RWPE1 (cell line): ENCODE data around the gene FOXA1.

Source experiments
- CTCF ChIA-PET: fragments of 350-600 bp; sonication (Branson Sonifier 250); formaldehyde crosslinking; extraction: SDS; loops from one replicate; lab custom pipeline; 2021; lab: Yijun Ruan, JAX
- POLR2A ChIA-PET: fragments of 400-600 bp; formaldehyde crosslinking; extraction: SDS; loops from one replicate; lab custom pipeline; 2020; ENCODE audit warnings: antibody characterized with exemption; ENCODE audit not compliant: low non-redundant PET; lab: Yijun Ruan, JAX
- DNase-seq: peaks from one replicate; pipeline ENCODE4 v3.0.0; 2012; ENCODE audit warnings: low spot score
- H3K27ac ChIP-seq: fragments of 450-650 bp; 2 replicates; pipeline ENCODE4 v1.5.1; 2017
- CTCF ChIP-seq: fragments of 450-650 bp; conservative IDR thresholded peaks from 2 replicates; pipeline ENCODE4 v1.5.1; 2017; ENCODE audit warnings: low read depth, mild to moderate bottlenecking

FOXA1 gene

GRCh38 chr14:37587131-37587803 lies 7.8 kb downstream of the FOXA1 start:
- POLR2A ChIA-PET = no interaction called here
- H3K27ac ChIP-seq = no peak overlapping the region

DNA sequence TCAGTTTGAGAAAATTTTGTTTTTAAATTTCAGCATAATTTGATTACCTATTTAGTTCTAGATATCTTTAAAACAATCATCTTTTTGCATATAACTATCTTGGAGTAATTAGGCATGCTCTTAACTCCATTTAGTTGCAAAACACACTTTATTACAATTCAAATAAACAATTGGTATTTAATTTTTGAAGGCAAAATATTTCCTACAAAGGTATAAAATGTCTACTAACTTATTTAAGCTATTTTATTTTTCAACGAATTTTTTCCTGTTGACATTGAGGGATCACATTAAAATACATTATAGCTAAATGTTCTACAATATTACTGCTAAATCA lies 8.3 kb downstream of the FOXA1 start:
- H3K27ac ChIP-seq = no peak overlapping the region
- DNase-seq = no peak
- POLR2A ChIA-PET = no interaction called here
- TF ChIP-seq CTCF = no peak
- CTCF ChIA-PET = interaction anchor here (1.1 kb wide), 1 partner anchor 175 kb away, joined by 5 read pairs; no protein-coding TSS in a partner anchor

More at GRCh38 chr14:37587131-37587803, 7.8 kb downstream of the FOXA1 start:
- CTCF ChIA-PET = interaction anchor here (1.1 kb wide), 1 partner anchor 176 kb away, joined by 5 read pairs; no protein-coding TSS in a partner anchor
- TF ChIP-seq CTCF = no peak
- no peak for DNase-seq

DNA sequence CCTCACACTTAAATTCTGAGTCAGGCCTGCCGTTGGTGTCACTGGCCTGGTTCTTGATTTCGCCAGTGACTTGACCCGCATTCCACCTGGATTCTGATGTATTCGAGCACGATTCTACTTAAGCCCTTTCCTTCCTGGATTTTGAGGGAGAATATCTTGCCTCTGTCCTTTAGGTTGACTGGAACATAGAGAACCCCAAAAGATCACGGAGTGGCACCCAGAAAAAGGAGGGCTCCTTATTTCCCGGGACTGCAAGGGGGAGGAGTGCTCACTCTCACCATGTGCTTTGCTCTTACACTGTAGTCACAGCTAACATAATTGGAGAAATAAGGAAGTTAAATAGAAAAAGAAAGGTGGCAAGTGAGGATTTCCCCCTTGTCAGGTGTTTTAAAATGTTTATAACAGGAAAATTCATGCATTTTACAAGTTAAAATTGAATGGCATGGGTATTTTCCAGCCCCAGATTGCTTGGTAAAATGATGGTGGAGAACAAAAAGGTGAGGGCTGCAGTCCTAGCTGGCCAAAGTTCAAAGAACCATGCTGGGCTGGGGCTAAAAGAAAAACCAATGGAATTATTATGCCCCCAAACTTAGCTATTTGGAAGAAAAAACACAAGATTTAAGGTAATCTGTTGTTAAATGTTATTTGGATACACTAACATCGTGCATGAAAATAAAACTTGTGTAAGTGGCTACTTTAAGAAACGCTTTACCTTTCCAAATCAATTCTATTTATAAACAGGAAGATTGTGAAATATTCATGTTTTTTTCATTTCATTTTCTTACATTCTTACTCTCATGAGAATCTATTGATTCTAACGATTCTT lies 8.9 kb downstream of the FOXA1 start:
- DNase-seq = no peak

DNA sequence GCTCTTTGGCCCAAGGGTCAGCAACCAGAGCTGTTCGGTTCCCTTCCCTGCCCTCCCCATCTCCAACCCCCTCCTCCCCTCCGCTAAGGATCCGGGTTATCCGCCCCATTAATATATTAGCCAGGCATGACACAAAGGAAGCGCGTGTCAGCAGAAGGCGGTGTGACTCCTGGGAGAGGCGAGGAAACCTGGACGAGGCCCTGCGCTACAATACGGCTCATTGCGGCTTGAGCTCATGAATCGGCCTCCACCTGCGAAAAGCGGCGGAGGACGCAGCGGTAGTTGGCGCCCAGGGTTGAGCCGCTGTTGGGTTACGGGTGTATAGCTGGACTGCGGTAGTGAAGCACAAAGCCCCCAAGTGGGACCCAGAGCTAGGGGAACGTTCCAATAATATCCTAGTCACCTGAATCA lies 9.9 kb downstream of the FOXA1 start:
- ChIA-PET CTCF (no interaction called here), POLR2A (no interaction called here)
- TF ChIP-seq CTCF = no peak
- H3K27ac ChIP-seq = no peak overlapping the region
- no peak for DNase-seq

More for the DNA sequence above, 8.9 kb downstream of the FOXA1 start:
- ChIA-PET POLR2A (no interaction called here), CTCF (interaction anchor here (1.1 kb wide), 1 partner anchor 175 kb away, joined by 5 read pairs; no protein-coding TSS in a partner anchor)
- H3K27ac ChIP-seq = no peak overlapping the region
- TF ChIP-seq CTCF = no peak

DNA sequence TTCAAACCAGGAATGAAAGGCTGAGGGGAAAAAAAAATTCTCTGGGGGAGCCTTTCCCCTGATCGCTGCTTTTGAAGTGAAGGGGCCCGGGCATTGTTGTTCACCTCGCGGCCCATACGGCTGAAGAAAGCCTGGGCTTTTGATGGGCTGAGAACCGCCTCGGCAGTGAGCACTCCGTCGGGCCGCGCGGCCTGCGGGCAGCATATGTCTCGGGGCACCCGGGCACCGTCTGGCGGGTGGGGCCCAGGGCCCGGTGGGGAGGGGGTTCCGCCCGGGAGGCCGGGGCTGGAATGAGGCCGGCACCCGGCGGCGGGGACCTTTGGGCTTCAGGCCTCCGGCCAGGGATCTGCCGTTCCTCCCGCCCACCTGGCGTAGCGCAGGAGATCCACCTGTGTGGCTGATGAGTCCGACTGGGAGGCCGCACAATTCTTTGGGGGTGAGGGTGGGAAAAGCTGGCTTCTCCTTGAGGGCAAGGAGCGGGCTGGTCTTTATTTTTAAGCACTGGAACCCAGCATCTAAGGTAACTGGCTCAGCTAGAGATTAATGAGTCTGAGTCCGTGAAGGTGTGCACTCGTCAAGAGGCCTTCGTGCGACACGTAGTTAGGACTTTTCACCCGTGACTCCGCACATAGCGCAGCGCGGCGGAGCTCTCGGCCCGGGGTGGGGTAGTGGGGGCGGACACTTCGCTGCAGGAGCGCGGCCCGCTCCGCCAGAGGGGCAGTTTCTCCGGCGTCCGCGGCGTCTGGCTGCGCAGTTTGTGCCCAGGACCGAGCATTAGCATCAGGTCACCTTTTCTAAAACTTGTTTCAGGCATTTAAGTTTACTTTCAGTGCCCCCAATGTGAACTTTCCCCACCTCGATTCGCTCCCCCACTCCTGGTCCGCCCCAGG lies 10.6 kb downstream of the FOXA1 start:
- CTCF ChIA-PET = no interaction called here
- no peak for DNase-seq

More for the DNA sequence above, 10.6 kb downstream of the FOXA1 start:
- POLR2A ChIA-PET = no interaction called here
- no peak overlapping the region for H3K27ac ChIP-seq
- no peak for TF ChIP-seq CTCF
